Measurements from ENCODE around the gene RCN2.

Gene RCN2

DNA sequence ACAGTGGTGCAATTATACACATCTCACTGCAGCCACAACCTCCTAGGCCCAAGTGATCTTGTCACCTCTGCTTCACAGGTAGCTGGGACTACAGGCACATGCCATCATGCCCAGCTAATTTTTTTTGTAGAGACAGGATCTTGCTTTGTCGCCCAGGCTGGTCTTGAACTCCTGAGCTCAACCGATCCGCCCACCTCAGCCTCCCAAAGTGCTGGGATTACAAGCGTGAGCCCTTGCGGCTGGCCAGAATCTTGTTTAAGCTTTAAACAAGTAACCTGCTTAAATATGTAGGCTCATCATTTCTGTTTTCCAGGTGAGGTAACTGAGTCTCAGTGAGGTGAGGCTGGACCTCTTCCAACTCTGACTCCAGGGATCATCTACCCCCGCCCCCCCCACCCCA lies 55.7 kb downstream of the RCN2 start:
- no peak overlapping the region for H3K4me3 ChIP-seq (ENCODE audit: low read depth, low read length)
- no peak overlapping the region for H3K9ac ChIP-seq (ENCODE audit: low read length)
- H3K36me3 ChIP-seq (ENCODE audit: control insufficient read depth, insufficient read depth, low read length), result no peaks in the 10 kb centered on the region
- H3K4me1 ChIP-seq (ENCODE audit: control insufficient read depth, insufficient read depth, low read length), result peaks cover 15% of the 10 kb centered on the region
- H3K27me3 ChIP-seq (ENCODE audit: control insufficient read depth, insufficient read depth, low read length), result no peaks in the 10 kb centered on the region
- H3K9me3 ChIP-seq (ENCODE audit: control insufficient read depth, insufficient read depth, low read depth, low read length), result no peaks in the 10 kb centered on the region
- H3K27ac ChIP-seq (ENCODE audit: low read depth, low read length), result no peak overlapping the region

DNA sequence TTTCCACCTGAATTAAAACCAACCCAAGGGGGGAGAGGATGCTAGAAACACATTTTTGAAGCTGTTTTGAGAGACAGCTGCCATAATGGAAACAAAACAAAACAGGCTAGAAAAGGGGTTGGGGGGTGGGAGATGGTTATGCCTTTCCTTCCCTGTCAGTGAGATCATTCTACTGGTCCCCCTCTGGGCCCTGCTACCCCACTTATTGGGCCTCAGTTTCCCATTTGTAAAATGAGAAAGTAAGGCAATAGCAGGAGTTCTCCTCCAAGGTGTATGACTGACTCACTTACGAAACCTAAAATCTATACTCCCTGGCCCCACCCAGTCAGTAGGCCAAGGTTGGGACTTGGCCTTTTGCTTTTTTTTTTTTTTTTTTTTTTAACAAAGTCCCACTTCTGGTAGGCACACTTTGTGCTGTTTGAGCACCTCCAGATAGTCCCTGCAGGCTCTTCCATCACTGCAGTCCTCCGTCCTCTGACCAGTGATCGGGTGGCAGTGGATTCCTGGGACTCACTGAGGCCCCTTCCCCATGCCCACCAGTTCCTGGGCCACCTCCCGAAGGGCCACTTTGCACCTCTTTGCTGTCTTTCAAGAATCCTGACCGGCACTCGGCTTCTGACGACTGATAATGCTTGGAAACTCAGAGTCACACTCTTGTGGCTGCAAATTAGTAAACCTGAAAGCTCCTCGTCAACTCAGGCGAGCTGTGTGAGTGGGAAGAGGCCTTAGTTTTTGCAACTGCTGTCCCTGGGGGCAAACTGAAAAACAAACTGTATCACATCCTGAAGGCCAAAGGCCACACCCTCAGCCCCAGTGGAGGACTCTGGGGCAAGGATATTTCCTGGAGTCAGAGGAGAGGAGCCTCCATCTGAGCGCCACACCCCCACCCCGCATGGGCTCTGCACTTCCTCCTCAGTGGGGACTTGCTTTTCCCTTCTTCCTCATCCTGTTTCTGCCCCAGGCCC lies 56.6 kb downstream of the RCN2 start:
- no peaks in the 10 kb centered on the region for H3K27me3 ChIP-seq (ENCODE audit: control insufficient read depth, insufficient read depth, low read length)
- no peak overlapping the region for H3K4me3 ChIP-seq (ENCODE audit: low read depth, low read length)
- no peaks in the 10 kb centered on the region for H3K36me3 ChIP-seq (ENCODE audit: control insufficient read depth, insufficient read depth, low read length)
- H3K9ac ChIP-seq (ENCODE audit: low read length), result no peak overlapping the region
- no peaks in the 10 kb centered on the region for H3K9me3 ChIP-seq (ENCODE audit: control insufficient read depth, insufficient read depth, low read depth, low read length)
- H3K27ac ChIP-seq (ENCODE audit: low read depth, low read length), result no peak overlapping the region
- H3K4me1 ChIP-seq (ENCODE audit: control insufficient read depth, insufficient read depth, low read length), result peaks cover 15% of the 10 kb centered on the region

DNA sequence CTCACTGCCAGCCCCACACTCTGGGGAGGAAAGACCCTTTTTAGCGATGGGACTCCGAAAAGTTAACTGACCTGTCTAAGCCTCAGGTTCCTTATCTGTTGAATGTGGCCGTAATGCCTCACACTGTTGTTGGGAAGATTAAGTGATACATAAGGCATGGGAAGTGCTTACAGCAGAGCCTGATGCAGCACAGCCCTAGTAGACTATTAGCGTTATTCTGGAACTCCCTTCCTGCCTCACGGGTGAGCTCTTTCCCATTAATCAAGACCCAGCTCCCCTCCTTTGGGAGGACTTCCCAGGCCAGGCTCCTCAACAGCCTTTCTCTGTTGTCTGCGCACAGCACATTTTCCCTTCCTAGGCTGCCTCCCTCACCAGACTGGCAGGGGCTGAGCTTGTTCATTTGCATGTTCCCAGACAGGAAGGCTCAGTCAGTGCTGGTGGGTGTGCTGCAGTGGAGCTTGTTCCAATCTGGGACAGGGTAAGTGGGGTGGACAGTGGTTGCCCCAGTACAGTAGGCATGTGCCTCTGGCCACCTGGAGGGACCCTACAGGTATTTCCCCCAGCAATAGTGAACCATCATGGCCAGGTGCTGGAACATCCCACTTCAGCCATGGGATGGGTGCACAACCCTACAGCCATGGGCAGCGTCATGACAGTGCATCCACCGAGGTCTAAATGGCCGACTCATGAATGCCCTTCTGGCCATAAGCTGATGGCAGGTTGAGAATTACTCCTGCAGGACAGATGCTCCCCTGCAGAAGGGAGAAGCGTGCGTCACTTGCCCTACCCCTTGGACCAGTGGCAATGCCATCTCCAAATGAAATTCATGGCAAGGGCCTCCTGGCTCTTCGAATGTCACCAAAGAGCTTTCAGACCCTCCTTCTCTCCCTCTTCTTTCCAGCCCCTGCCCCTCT lies 57.6 kb downstream of the RCN2 start:
- H3K9ac ChIP-seq (ENCODE audit: low read length), result no peak overlapping the region
- H3K36me3 ChIP-seq (ENCODE audit: control insufficient read depth, insufficient read depth, low read length), result no peaks in the 10 kb centered on the region

DNA sequence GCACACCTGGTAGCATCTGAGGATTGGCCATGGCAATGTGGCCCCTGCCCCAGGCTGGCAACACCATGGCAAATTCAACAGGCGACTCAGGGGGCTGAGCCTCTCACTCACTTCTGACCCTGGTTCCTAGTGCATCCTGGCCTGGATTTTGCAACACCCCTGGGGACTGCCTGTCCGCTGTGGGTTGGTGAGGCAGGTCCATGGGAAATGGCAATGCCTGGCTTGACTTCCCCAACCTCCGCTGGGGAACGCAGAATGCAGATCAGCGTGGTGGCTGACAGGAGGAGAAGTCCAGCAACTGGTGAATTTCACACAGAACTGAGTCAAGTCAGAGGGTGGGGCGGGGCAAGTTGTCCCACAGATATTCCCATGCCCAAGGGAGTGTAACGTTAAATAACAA lies 59.5 kb downstream of the RCN2 start:
- no peak overlapping the region for H3K4me3 ChIP-seq (ENCODE audit: low read depth, low read length)

More for the DNA sequence above, 57.6 kb downstream of the RCN2 start:
- Histone ChIP-seq H3K27me3 (ENCODE audit: control insufficient read depth, insufficient read depth, low read length) (no peaks in the 10 kb centered on the region), H3K4me1 (ENCODE audit: control insufficient read depth, insufficient read depth, low read length) (peaks cover 12% of the 10 kb centered on the region), H3K27ac (ENCODE audit: low read depth, low read length) (no peak overlapping the region), H3K4me3 (ENCODE audit: low read depth, low read length) (no peak overlapping the region), H3K9me3 (ENCODE audit: control insufficient read depth, insufficient read depth, low read depth, low read length) (no peaks in the 10 kb centered on the region)

DNA sequence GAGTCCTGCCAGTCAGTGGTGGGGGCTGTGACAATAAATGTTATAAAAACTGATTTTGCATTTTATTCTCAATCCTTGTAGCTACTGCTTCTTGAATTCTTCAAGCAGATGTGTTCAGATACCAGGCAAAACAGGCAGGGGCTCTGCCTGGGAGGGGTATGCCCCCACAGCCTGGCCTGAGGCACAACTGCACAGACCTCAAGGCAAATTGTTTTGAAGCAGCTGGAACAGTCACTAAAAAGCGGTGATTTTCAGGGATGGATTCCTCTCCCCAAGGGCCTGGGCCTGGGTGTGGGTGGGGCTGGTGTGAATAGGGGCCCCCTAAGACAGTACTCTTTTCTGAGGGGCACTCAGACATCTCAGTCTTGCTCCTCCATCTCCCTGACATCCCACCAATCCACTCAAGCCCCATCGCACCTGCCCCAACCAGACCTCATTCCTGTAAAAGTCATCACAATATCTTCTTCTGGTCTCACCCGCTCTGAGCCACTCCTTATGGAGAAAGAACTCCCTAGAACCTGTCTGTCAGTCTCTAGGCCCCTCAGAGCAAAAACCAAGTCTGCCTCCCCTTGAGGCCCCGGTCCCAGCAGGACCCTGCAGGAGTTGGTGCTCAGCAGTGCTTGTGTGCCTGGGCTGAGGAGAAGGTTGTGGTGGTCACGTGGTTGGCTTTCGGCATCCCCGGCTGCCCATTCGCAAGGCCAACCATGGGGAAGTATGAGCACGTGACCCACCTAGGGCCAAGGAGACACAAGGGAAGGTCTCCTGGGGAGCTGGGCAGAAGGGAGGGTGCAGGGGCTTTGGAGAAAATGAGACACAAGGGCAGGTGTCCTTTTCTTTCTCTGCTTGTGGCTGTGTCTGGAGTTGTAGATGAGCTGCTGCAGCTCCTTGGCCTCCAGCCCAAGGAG lies 60.4 kb downstream of the RCN2 start:
- Histone ChIP-seq H3K27me3 (ENCODE audit: control insufficient read depth, insufficient read depth, low read length) (no peaks in the 10 kb centered on the region), H3K36me3 (ENCODE audit: control insufficient read depth, insufficient read depth, low read length) (no peaks in the 10 kb centered on the region), H3K4me3 (ENCODE audit: low read depth, low read length) (no peak overlapping the region), H3K9me3 (ENCODE audit: control insufficient read depth, insufficient read depth, low read depth, low read length) (no peaks in the 10 kb centered on the region), H3K4me1 (ENCODE audit: control insufficient read depth, insufficient read depth, low read length) (peaks cover 21% of the 10 kb centered on the region), H3K27ac (ENCODE audit: low read depth, low read length) (no peak overlapping the region), H3K9ac (ENCODE audit: low read length) (no peak overlapping the region)

More for the DNA sequence above, 59.5 kb downstream of the RCN2 start:
- Histone ChIP-seq H3K27ac (ENCODE audit: low read depth, low read length) (no peak overlapping the region), H3K36me3 (ENCODE audit: control insufficient read depth, insufficient read depth, low read length) (no peaks in the 10 kb centered on the region), H3K4me1 (ENCODE audit: control insufficient read depth, insufficient read depth, low read length) (peaks cover 15% of the 10 kb centered on the region), H3K9ac (ENCODE audit: low read length) (no peak overlapping the region), H3K27me3 (ENCODE audit: control insufficient read depth, insufficient read depth, low read length) (no peaks in the 10 kb centered on the region), H3K9me3 (ENCODE audit: control insufficient read depth, insufficient read depth, low read depth, low read length) (no peaks in the 10 kb centered on the region)

GRCh38 chr15:76993114-76993725 lies 61.7 kb downstream of the RCN2 start:
- Histone ChIP-seq H3K27ac (ENCODE audit: low read depth, low read length) (no peak overlapping the region), H3K36me3 (ENCODE audit: control insufficient read depth, insufficient read depth, low read length) (no peaks in the 10 kb centered on the region), H3K4me1 (ENCODE audit: control insufficient read depth, insufficient read depth, low read length) (peaks cover 22% of the 10 kb centered on the region), H3K9me3 (ENCODE audit: control insufficient read depth, insufficient read depth, low read depth, low read length) (no peaks in the 10 kb centered on the region), H3K4me3 (ENCODE audit: low read depth, low read length) (no peak overlapping the region), H3K27me3 (ENCODE audit: control insufficient read depth, insufficient read depth, low read length) (no peaks in the 10 kb centered on the region), H3K9ac (ENCODE audit: low read length) (no peak overlapping the region)

DNA sequence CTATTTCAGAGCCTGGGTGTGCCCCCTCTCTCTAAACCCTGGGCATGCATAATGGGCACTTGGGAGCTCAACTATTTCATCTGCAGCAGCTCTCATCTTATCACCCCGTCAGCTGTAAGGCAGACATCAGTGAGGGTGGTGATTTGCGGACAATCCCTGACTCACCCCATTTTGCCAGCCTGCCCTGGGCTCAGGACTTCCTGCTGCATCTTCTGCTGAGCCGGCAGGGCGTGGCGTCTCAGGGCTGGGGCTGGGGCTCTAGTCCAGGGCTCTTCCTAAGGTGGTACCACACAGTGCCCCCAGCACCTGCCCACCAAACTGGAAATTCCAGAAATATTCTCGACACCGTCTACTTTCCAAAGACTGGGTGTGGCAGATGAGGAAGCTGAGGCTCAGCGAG lies 62.5 kb downstream of the RCN2 start:
- H3K36me3 ChIP-seq (ENCODE audit: control insufficient read depth, insufficient read depth, low read length), result no peaks in the 10 kb centered on the region
- no peaks in the 10 kb centered on the region for H3K27me3 ChIP-seq (ENCODE audit: control insufficient read depth, insufficient read depth, low read length)
- peaks cover 14% of the 10 kb centered on the region for H3K4me1 ChIP-seq (ENCODE audit: control insufficient read depth, insufficient read depth, low read length)
- H3K9me3 ChIP-seq (ENCODE audit: control insufficient read depth, insufficient read depth, low read depth, low read length), result no peaks in the 10 kb centered on the region
- no peak overlapping the region for H3K27ac ChIP-seq (ENCODE audit: low read depth, low read length)
- H3K9ac ChIP-seq (ENCODE audit: low read length), result no peak overlapping the region
- no peak overlapping the region for H3K4me3 ChIP-seq (ENCODE audit: low read depth, low read length)

DNA sequence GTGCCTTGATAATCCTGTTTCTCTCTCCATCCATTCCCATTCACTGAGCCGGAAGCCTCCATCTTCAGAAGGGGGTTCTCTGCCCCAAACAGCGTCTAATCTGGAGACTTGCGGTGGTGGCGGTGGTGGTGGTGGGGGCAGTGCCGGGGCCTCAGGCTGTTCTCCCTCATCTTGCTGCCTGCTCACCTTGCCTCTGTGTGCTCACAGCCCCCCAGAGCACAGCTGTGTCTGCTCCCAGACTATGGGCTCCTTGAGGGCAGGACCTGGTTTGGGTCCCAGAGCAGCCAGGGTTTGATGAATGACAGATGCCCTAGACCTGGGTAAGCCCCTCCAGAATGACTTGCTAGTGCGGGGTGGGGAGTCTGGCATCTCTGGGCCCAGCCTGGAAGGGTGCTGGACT lies 62.9 kb downstream of the RCN2 start:
- no peaks in the 10 kb centered on the region for H3K36me3 ChIP-seq (ENCODE audit: control insufficient read depth, insufficient read depth, low read length)
- peaks cover 10% of the 10 kb centered on the region; the same call in 1 of the 2 replicates for H3K4me1 ChIP-seq (ENCODE audit: control insufficient read depth, insufficient read depth, low read length)
- no peaks in the 10 kb centered on the region for H3K9me3 ChIP-seq (ENCODE audit: control insufficient read depth, insufficient read depth, low read depth, low read length)
- H3K27me3 ChIP-seq (ENCODE audit: control insufficient read depth, insufficient read depth, low read length), result no peaks in the 10 kb centered on the region
- no peak overlapping the region for H3K4me3 ChIP-seq (ENCODE audit: low read depth, low read length)
- no peak overlapping the region for H3K27ac ChIP-seq (ENCODE audit: low read depth, low read length)
- no peak overlapping the region for H3K9ac ChIP-seq (ENCODE audit: low read length)

- Histone ChIP-seq H3K4me3 (ENCODE audit: low read depth, low read length) (no peak within 1 kb of the TSS), H3K27ac (ENCODE audit: low read depth, low read length) (no peak within 1 kb of the TSS), H3K27me3 (ENCODE audit: control insufficient read depth, insufficient read depth, low read length) (no peaks in the 10 kb centered on the region), H3K36me3 (ENCODE audit: control insufficient read depth, insufficient read depth, low read length) (no peaks in the 10 kb centered on the region), H3K4me1 (ENCODE audit: control insufficient read depth, insufficient read depth, low read length) (peaks cover 10% of the 10 kb centered on the region; the same call in 1 of the 2 replicates), H3K9me3 (ENCODE audit: control insufficient read depth, insufficient read depth, low read depth, low read length) (no peaks in the 10 kb centered on the region), H3K9ac (ENCODE audit: low read length) (no peak within 1 kb of the TSS)
Observed at GRCh38 chr15:76994971-76995945, 63.7 kb downstream of the RCN2 start, which contains the start of gene PSTPIP1. Gene PSTPIP1, plus strand, starts transcription at chr15:76995126. Its CDS starts 448 bp downstream, at chr15:76995574.

Measured in HUES6 (cell line).